ENCODE data around the gene PRKD2. TPM values are rescaled to one million over a fixed set of nuclear protein-coding genes. Genes with fewer than 3 reads are reported as not detected.

PRKD2 gene
- total RNA-seq, 4 donors from 2014 or later = 40.1 to 201 (median 53.5) TPM

- intact Hi-C loops (cut with DNase I; ENCODE audit: low total_unique reads) (no loop called here), in situ Hi-C loops (cut with MboI; ENCODE audit: low pct_ligation_motif_present in 1 of 4, low pct_unique_long_range_greater_than_20kb in 1 of 4, low sequenced_read_pairs in 3 of 4) (no loop called here)
- peak overlapping the region in 2 of 4 donors; percentile 22 to 26 for H3K27ac ChIP-seq
- WGBS, 2 donors (ENCODE audit: low coverage in 1 of 2) = 84 to 88% methylated on average over 5 to 23 of the region's 23 CpGs
- TF ChIP-seq CTCF (IDR thresholded peaks at IDR 0.05) (no peak), POLR2A (IDR thresholded peaks at IDR 0.05) (no peak), POLR2AphosphoS5 (IDR thresholded peaks at IDR 0.05) (peak in 1 of 3 donors; percentile 12), EP300 (IDR thresholded peaks at IDR 0.05; ENCODE audit: low read depth) (no peak)
- no peaks in the 10 kb centered on the region for H3K27me3 ChIP-seq
- no peak for DNase-seq
- no peak overlapping the region for H3K4me3 ChIP-seq
- peaks cover 0 to 38% (median 17%) of the 10 kb centered on the region in 4 donors for H3K36me3 ChIP-seq
- H3K9me3 ChIP-seq = no peaks in the 10 kb centered on the region
- H3K4me1 ChIP-seq = no peaks in the 10 kb centered on the region
Observed at GRCh38 chr19:46732966-46733689, 16.2 kb upstream of the PRKD2 start.

DNA sequence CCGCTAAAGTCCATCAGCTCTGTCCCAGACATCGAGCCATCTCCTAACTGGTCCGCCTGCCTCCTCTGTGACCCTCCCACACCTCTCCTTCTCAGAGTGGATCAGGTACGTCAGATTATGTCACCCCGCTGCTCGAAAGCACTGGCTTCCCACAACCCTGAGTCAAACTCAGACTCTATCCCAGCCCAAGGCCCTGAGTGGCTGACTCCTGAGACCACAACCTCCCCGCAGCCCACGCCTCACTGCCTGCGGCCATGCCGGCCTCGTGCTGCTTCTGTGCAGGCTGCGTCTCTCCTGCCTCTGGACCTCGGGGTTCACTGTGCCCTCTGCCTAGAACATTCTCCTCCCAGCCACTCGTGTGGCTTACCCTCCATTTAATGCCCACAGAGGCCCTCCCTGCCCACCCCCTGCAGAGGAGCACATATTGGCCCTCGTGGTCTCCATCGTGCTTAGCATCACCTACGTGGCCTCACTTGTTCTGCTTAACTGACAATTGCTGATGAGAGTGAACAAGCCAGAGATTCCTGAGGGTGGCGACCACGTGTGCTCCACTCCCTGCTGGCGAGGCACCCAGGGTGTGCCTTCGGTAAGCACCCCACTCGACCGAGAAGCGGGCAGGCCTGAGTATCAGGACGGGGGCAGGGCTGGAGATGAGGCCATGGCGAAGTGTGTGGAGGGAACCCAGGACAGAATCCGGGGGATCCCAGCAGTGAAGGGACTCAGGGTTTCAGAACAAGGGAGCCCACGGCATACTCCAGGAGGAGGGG is 15.4 kb upstream of the PRKD2 start:
- WGBS, 2 donors (ENCODE audit: low coverage in 1 of 2) = 90% methylated on average over 28 of the region's 28 CpGs; no CpG with 5 or more reads in 1 of the 2 donors
- in situ Hi-C loops (cut with MboI; ENCODE audit: low pct_ligation_motif_present in 1 of 4, low pct_unique_long_range_greater_than_20kb in 1 of 4, low sequenced_read_pairs in 3 of 4) = no loop called here

DNA sequence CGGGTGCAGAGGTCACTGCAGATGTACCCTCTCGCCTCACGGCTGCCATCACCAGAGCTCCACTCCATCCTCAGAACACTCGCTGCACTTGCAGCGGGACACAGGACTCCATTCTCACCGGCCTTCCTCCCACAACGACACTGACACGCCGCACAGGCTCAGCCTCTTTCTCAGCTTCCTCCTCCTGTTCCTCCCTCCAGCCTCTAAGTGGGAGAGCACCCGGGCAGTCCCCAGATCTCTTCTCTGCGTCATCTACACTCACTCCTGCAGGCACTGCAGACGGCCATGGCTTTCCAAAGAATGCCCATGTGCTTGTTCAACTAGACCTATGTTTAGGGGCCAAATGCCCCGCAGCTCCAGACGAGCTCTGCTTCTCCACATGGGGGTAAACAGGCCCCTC is 14.7 kb upstream of the PRKD2 start:
- H3K27ac ChIP-seq = no peak overlapping the region
- no peaks in the 10 kb centered on the region for H3K4me1 ChIP-seq
- H3K4me3 ChIP-seq = no peak overlapping the region
- H3K27me3 ChIP-seq = no peaks in the 10 kb centered on the region
- peaks cover 0 to 45% (median 17%) of the 10 kb centered on the region in 4 donors for H3K36me3 ChIP-seq
- intact Hi-C loops (cut with DNase I; ENCODE audit: low total_unique reads) (no loop called here), in situ Hi-C loops (cut with MboI; ENCODE audit: low pct_ligation_motif_present in 1 of 4, low pct_unique_long_range_greater_than_20kb in 1 of 4, low sequenced_read_pairs in 3 of 4) (no loop called here)
- no peaks in the 10 kb centered on the region for H3K9me3 ChIP-seq
- no peak for DNase-seq
- no peak for TF ChIP-seq EP300 (IDR thresholded peaks at IDR 0.05; ENCODE audit: low read depth)
- no peak for TF ChIP-seq POLR2A (IDR thresholded peaks at IDR 0.05)
- no peak for TF ChIP-seq CTCF (IDR thresholded peaks at IDR 0.05)
- no peak for TF ChIP-seq POLR2AphosphoS5 (IDR thresholded peaks at IDR 0.05)
- WGBS, 2 donors (ENCODE audit: low coverage in 1 of 2) = 81% methylated on average over 14 of the region's 14 CpGs; no CpG with 5 or more reads in 1 of the 2 donors

More for the DNA sequence above, 15.4 kb upstream of the PRKD2 start:
- Histone ChIP-seq H3K27ac (no peak overlapping the region), H3K4me1 (no peaks in the 10 kb centered on the region), H3K36me3 (peaks cover 0 to 38% (median 13%) of the 10 kb centered on the region in 4 donors), H3K9me3 (no peaks in the 10 kb centered on the region), H3K4me3 (no peak overlapping the region), H3K27me3 (no peaks in the 10 kb centered on the region)
- no peak for DNase-seq
- intact Hi-C loops (cut with DNase I; ENCODE audit: low total_unique reads) = no loop called here
- no peak for TF ChIP-seq POLR2AphosphoS5 (IDR thresholded peaks at IDR 0.05)
- no peak for TF ChIP-seq POLR2A (IDR thresholded peaks at IDR 0.05)
- TF ChIP-seq CTCF (IDR thresholded peaks at IDR 0.05) = no peak
- no peak for TF ChIP-seq EP300 (IDR thresholded peaks at IDR 0.05; ENCODE audit: low read depth)

DNA sequence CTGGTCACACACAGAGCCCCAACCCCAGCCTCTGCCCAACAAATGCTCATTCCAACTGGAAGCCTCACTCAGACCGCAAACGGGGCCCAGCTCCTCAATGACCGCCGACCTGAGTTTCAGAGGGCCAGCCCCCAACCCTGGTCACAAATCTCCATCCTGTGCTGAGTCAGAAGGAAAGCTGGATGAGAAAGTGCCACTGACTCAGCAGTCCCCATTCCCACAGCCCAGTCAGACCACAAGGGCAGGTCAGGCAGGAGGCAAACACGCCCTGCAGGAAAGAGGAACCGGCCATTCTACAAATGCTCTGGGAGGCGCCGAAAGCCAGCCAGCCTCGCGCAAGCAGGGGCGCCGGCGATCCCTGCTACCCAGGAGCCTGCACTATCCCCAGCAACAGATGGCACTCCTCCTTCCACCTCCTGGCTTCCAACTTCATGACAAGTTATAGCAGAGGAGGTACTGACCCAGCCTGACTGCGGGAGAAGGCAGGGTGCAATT is 14.1 kb upstream of the PRKD2 start:
- H3K27me3 ChIP-seq = no peaks in the 10 kb centered on the region
- intact Hi-C loops (cut with DNase I; ENCODE audit: low total_unique reads) = no loop called here
- H3K4me1 ChIP-seq = no peaks in the 10 kb centered on the region
- no peak overlapping the region for H3K27ac ChIP-seq
- peaks cover 0 to 46% (median 18%) of the 10 kb centered on the region in 4 donors for H3K36me3 ChIP-seq
- no peak for DNase-seq
- in situ Hi-C loops (cut with MboI; ENCODE audit: low pct_ligation_motif_present in 1 of 4, low pct_unique_long_range_greater_than_20kb in 1 of 4, low sequenced_read_pairs in 3 of 4) = no loop called here
- H3K4me3 ChIP-seq = no peak overlapping the region
- WGBS, 2 donors (ENCODE audit: low coverage in 1 of 2) = 75% methylated on average over 12 of the region's 14 CpGs; no CpG with 5 or more reads in 1 of the 2 donors
- H3K9me3 ChIP-seq = no peaks in the 10 kb centered on the region
- TF ChIP-seq POLR2A (IDR thresholded peaks at IDR 0.05) (no peak), EP300 (IDR thresholded peaks at IDR 0.05; ENCODE audit: low read depth) (no peak), CTCF (IDR thresholded peaks at IDR 0.05) (no peak), POLR2AphosphoS5 (IDR thresholded peaks at IDR 0.05) (no peak)
